ENCODE data around the gene ADGRL1. TPM values are rescaled to one million over a fixed set of nuclear protein-coding genes. Genes with fewer than 3 reads are reported as not detected.

Gene ADGRL1
- total and polyA plus RNA-seq, 10 of the 15 experiments (the other 5 are each of a cell fraction or from before 2014, with no cell fraction given), result 0.05 to 4.8 (median 0.71) TPM

DNA sequence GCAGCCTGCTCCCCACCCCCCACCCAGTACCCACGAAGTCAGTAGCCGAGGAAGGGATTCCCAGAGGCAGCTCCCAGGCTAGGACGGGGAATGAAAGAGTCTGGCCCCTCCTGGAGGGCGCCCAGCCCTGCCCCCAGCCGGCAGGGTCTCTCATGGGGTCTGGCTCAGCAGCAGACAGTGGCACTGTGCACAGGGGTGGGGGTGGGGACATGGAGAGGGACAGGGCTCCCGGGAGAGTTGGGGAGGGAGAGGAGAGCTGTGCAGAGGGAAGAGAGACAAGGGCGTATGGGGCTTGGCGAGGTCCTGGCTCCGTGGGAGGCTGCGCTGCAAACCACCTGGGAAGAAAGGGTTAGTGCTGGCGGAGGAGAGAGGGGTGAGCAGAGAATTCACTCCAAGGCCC is 41.9 kb downstream of the ADGRL1 start (continued):
- TF ChIP-seq, protein P1, sequence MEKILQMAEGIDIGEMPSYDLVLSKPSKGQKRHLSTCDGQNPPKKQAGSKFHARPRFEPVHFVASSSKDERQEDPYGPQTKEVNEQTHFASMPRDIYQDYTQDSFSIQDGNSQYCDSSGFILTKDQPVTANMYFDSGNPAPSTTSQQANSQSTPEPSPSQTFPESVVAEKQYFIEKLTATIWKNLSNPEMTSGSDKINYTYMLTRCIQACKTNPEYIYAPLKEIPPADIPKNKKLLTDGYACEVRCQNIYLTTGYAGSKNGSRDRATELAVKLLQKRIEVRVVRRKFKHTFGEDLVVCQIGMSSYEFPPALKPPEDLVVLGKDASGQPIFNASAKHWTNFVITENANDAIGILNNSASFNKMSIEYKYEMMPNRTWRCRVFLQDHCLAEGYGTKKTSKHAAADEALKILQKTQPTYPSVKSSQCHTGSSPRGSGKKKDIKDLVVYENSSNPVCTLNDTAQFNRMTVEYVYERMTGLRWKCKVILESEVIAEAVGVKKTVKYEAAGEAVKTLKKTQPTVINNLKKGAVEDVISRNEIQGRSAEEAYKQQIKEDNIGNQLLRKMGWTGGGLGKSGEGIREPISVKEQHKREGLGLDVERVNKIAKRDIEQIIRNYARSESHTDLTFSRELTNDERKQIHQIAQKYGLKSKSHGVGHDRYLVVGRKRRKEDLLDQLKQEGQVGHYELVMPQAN (conservative IDR thresholded peaks at IDR 0.05), result no peak
- no peak for TF ChIP-seq YY1 (IDR thresholded peaks at IDR 0.05; ENCODE audit: low read depth, low read length)

DNA sequence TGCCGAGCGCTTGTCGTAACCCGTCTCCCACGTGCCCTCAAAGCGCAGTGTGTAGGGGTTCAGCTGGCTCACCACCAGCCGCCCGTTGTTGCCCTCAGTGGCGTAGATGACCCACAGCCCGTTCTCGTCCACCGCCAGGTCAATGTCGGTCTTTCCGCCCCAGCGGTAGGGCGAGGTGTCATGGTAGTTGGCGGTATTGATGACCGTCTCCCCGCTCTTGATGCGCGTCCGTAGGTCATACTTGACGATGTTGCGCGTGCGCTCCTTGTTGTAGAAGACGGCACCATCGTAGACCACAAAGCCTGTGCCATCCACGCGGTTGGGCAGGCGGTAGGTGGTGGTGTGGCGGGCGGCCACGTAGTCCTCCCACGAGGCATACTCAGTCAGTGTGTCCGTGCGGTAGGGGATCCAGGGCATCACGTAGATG is 43.1 kb downstream of the ADGRL1 start:
- ATAC-seq (no peak), DNase-seq (ENCODE audit: low read depth, low spot score) (no peak), FAIRE-seq (no peak)
- no TSS peak for BruUV-seq (replicated peaks)
- Histone ChIP-seq H3K27me3 (replicated peaks in 1 of 2; ENCODE audit: control insufficient read depth in 2 of 2, insufficient read depth in 2 of 2, low read length in 1 of 2) (no peaks in the 10 kb centered on the region), H3K27ac (ENCODE audit: control insufficient read depth, insufficient read depth) (no peak overlapping the region), H2AFZ (ENCODE audit: control insufficient read depth, low read depth, low read length) (no peak overlapping the region), H3K79me2 (ENCODE audit: control insufficient read depth, insufficient read depth, low read length) (no peaks in the 10 kb centered on the region), H3K4me1 (ENCODE audit: control insufficient read depth, insufficient read depth, low read length) (no peaks in the 10 kb centered on the region), H4K20me1 (ENCODE audit: control insufficient read depth, insufficient read depth) (no peaks in the 10 kb centered on the region; the same call in 1 of the 2 replicates), H3K9ac (ENCODE audit: control insufficient read depth, insufficient read depth, low read length) (no peak overlapping the region), H3K4me2 (ENCODE audit: control insufficient read depth, insufficient read depth) (no peak overlapping the region), H3K36me3 (ENCODE audit: control insufficient read depth in 2 of 2, insufficient read depth in 2 of 2, low read length in 1 of 2) (no peaks in the 10 kb centered on the region), H3K4me3 (no peak overlapping the region), H3K9me3 (replicated peaks; ENCODE audit: control insufficient read depth, insufficient read depth, low read length) (no peaks in the 10 kb centered on the region)
- ChIA-PET SMC1A (ENCODE audit: uncharacterized antibody, unreplicated experiment) (no interaction called here), CTCF (no interaction called here), RAD21 (ENCODE audit: unreplicated experiment) (no interaction called here), POLR2A (no interaction called here)
- 91% methylated on average over 35 of the region's 38 CpGs for WGBS (ENCODE audit: insufficient coverage, insufficient replicate concordance, low lambda C conversion rate, missing lambda C conversion rate)
- intact Hi-C loops (cut with micrococcal nuclease; ENCODE audit: unreplicated experiment) (no loop called here), in situ Hi-C loops (cut with MboI) (no loop called here)
- TF ChIP-seq, protein P1 (conservative IDR thresholded peaks at IDR 0.05), result no peak
- TF ChIP-seq HDAC2 (IDR thresholded peaks at IDR 0.05) (no peak), HCFC1 (IDR thresholded peaks at IDR 0.05; ENCODE audit: low read length) (no peak), BHLHE40 (IDR thresholded peaks at IDR 0.05; ENCODE audit: borderline replicate concordance in 1 of 2, low read depth in 2 of 2, low read length in 1 of 2) (no peak), MTA2 (IDR thresholded peaks at IDR 0.05; ENCODE audit: low read depth) (no peak), SUPT20H (IDR thresholded peaks at IDR 0.05; ENCODE audit: borderline replicate concordance, control insufficient read depth, low read depth, low read length) (no peak)
- TF ChIP-seq, protein P2, sequence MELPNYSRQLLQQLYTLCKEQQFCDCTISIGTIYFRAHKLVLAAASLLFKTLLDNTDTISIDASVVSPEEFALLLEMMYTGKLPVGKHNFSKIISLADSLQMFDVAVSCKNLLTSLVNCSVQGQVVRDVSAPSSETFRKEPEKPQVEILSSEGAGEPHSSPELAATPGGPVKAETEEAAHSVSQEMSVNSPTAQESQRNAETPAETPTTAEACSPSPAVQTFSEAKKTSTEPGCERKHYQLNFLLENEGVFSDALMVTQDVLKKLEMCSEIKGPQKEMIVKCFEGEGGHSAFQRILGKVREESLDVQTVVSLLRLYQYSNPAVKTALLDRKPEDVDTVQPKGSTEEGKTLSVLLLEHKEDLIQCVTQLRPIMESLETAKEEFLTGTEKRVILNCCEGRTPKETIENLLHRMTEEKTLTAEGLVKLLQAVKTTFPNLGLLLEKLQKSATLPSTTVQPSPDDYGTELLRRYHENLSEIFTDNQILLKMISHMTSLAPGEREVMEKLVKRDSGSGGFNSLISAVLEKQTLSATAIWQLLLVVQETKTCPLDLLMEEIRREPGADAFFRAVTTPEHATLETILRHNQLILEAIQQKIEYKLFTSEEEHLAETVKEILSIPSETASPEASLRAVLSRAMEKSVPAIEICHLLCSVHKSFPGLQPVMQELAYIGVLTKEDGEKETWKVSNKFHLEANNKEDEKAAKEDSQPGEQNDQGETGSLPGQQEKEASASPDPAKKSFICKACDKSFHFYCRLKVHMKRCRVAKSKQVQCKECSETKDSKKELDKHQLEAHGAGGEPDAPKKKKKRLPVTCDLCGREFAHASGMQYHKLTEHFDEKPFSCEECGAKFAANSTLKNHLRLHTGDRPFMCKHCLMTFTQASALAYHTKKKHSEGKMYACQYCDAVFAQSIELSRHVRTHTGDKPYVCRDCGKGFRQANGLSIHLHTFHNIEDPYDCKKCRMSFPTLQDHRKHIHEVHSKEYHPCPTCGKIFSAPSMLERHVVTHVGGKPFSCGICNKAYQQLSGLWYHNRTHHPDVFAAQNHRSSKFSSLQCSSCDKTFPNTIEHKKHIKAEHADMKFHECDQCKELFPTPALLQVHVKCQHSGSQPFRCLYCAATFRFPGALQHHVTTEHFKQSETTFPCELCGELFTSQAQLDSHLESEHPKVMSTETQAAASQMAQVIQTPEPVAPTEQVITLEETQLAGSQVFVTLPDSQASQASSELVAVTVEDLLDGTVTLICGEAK (IDR thresholded peaks at IDR 0.05; ENCODE audit: borderline replicate concordance), result no peak
- TF ChIP-seq, protein P3, sequence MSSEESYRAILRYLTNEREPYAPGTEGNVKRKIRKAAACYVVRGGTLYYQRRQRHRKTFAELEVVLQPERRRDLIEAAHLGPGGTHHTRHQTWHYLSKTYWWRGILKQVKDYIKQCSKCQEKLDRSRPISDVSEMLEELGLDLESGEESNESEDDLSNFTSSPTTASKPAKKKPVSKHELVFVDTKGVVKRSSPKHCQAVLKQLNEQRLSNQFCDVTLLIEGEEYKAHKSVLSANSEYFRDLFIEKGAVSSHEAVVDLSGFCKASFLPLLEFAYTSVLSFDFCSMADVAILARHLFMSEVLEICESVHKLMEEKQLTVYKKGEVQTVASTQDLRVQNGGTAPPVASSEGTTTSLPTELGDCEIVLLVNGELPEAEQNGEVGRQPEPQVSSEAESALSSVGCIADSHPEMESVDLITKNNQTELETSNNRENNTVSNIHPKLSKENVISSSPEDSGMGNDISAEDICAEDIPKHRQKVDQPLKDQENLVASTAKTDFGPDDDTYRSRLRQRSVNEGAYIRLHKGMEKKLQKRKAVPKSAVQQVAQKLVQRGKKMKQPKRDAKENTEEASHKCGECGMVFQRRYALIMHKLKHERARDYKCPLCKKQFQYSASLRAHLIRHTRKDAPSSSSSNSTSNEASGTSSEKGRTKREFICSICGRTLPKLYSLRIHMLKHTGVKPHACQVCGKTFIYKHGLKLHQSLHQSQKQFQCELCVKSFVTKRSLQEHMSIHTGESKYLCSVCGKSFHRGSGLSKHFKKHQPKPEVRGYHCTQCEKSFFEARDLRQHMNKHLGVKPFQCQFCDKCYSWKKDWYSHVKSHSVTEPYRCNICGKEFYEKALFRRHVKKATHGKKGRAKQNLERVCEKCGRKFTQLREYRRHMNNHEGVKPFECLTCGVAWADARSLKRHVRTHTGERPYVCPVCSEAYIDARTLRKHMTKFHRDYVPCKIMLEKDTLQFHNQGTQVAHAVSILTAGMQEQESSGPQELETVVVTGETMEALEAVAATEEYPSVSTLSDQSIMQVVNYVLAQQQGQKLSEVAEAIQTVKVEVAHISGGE (CRISPR knock-in tag; IDR thresholded peaks at IDR 0.05), result no peak

Data from GM12878 (cell line).